ENCODE results near the gene FARP2.

DNA sequence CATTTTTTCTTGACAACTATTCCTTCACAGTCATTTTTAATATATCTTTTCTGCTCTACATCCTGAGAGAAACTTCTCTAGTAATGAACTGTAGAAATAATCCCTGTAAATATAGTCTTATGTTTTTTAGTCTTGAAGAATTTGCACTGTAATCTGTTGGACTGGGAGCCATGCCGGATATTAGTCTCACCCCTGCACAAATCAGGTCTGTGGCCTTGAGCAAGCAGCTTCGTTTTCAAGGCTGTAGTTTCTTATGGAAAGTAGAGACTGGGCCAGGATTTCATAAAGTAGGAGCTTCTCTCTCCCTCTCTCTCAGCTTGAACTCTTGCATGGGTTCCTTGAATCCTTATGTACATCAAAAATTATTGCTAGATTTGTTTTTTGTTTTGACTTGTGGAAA, 8.7 kb downstream of the FARP2 start:
- TF ChIP-seq POLR2A (IDR thresholded peaks at IDR 0.05; ENCODE audit: low read depth, low read length) (no peak), CTCF (conservative IDR thresholded peaks at IDR 0.05; ENCODE audit: low read depth, low read length) (no peak), CEBPB (IDR thresholded peaks at IDR 0.05; ENCODE audit: low read depth, low read length) (no peak), MXI1 (IDR thresholded peaks at IDR 0.05; ENCODE audit: borderline replicate concordance, low read depth, low read length) (no peak), USF2 (IDR thresholded peaks at IDR 0.05; ENCODE audit: low read depth, low read length) (no peak), FOS (IDR thresholded peaks at IDR 0.05; ENCODE audit: low read depth, low read length) (no peak), BHLHE40 (IDR thresholded peaks at IDR 0.05; ENCODE audit: low read depth, low read length) (no peak)

Data from IMR-90 (cell line).